Muscle layer of duodenum (tissue), 2 donors: Measurements from ENCODE around the gene ADARB1.

ENCODE experiments used
- H3K27ac ChIP-seq: one replicate; pipeline ENCODE4 v1.7.0; 2013; ENCODE audit warnings: mild to moderate bottlenecking, low read length
- H3K27me3 ChIP-seq: one replicate; pipeline ENCODE4 v1.7.0; 2013; ENCODE audit warnings: low read depth, mild to moderate bottlenecking, control low read depth, low read length
- H3K36me3 ChIP-seq, 2 donors: one replicate each; pipeline ENCODE4 v1.7.0; 2013; ENCODE audit warnings: low read length in 2 of 2, control low read depth in 1 of 2, mild to moderate bottlenecking in 1 of 2; ENCODE audit not compliant: insufficient read depth in 2 of 2, control insufficient read depth in 1 of 2
- H3K4me1 ChIP-seq, 2 donors: one replicate each; pipeline ENCODE4 v1.7.0; 2013; ENCODE audit warnings: low read length in 2 of 2, mild to moderate bottlenecking in 2 of 2, control low read depth in 1 of 2, moderate library complexity in 1 of 2; ENCODE audit not compliant: insufficient read depth in 2 of 2, control insufficient read depth in 1 of 2
- H3K4me3 ChIP-seq, 2 donors: one replicate each; pipeline ENCODE4 v1.7.0; 2013; ENCODE audit warnings: low read length in 2 of 2, low read depth in 1 of 2, mild to moderate bottlenecking in 1 of 2
- H3K9me3 ChIP-seq, 2 donors: one replicate each; pipeline ENCODE4 v1.7.0; 2013; ENCODE audit warnings: low read length in 2 of 2, control low read depth in 1 of 2, mild to moderate bottlenecking in 1 of 2; ENCODE audit not compliant: control insufficient read depth in 1 of 2
- donor health status: healthy.

ADARB1 gene

GRCh38 chr21:45170987-45171386, 96.6 kb downstream of the ADARB1 start:
- H3K9me3 ChIP-seq = no peaks in the 10 kb centered on the region
- peaks cover 5 to 20% of the 10 kb centered on the region in 2 donors for H3K36me3 ChIP-seq
- no peaks in the 10 kb centered on the region for H3K27me3 ChIP-seq
- H3K4me1 ChIP-seq = peaks cover 0 to 9% of the 10 kb centered on the region in 2 donors
- no peak overlapping the region for H3K4me3 ChIP-seq
- no peak overlapping the region for H3K27ac ChIP-seq

DNA sequence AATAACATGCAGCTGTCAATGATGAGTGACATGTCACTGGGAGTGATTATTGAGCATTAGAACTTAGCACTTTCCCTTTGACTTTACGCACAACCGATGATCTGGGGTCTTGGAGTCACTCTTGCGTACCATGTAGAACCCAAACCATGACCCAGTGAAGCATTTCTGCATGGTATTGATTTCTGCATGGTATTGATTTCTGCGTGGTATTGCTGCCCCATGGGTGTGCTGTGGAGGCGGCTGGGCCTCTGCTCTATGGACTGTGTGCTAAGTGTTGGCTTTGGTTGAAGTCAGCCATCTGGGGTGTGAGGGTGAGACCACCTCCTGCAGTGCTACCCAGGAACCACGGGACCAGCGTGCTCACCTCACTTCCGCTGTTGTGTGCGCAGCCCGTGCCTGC, 98.0 kb downstream of the ADARB1 start:
- Histone ChIP-seq H3K36me3 (peaks cover 5 to 34% of the 10 kb centered on the region in 2 donors), H3K27me3 (no peaks in the 10 kb centered on the region), H3K4me1 (peaks cover 0 to 6% of the 10 kb centered on the region in 2 donors), H3K9me3 (no peaks in the 10 kb centered on the region), H3K27ac (no peak overlapping the region), H3K4me3 (no peak overlapping the region)

DNA sequence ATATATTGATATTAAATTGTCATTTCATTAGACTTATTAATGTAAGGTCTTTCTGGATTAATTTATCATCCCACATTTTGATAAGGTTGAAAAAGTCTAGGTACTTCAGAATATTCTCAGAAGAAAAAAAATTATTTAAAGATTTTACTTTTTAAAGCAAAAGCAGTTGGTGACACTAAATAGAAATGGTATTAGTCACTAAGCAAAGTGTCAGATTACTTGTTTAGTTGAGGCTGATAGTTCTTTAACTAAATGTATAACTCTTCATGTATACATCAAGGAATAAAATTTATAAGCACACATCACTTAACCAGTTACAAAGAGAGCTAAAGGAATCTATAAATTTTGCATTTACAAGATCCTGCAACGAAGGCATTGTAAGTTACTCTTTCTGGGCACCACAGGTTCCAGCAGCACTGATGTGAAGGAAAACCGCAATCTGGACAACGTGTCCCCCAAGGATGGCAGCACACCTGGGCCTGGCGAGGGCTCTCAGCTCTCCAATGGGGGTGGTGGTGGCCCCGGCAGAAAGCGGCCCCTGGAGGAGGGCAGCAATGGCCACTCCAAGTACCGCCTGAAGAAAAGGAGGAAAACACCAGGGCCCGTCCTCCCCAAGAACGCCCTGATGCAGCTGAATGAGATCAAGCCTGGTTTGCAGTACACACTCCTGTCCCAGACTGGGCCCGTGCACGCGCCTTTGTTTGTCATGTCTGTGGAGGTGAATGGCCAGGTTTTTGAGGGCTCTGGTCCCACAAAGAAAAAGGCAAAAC, 101.1 kb downstream of the ADARB1 start:
- Histone ChIP-seq H3K36me3 (peaks cover 5 to 55% of the 10 kb centered on the region in 2 donors), H3K4me1 (no peaks in the 10 kb centered on the region), H3K27ac (no peak overlapping the region), H3K9me3 (no peaks in the 10 kb centered on the region), H3K4me3 (no peak overlapping the region), H3K27me3 (no peaks in the 10 kb centered on the region)

DNA sequence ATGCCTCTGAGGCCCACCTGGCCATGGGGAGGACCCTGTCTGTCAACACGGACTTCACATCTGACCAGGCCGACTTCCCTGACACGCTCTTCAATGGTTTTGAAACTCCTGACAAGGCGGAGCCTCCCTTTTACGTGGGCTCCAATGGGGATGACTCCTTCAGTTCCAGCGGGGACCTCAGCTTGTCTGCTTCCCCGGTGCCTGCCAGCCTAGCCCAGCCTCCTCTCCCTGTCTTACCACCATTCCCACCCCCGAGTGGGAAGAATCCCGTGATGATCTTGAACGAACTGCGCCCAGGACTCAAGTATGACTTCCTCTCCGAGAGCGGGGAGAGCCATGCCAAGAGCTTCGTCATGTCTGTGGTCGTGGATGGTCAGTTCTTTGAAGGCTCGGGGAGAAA, 101.8 kb downstream of the ADARB1 start:
- H3K36me3 ChIP-seq = peaks cover 5 to 60% of the 10 kb centered on the region in 2 donors
- no peaks in the 10 kb centered on the region for H3K9me3 ChIP-seq
- no peak overlapping the region for H3K27ac ChIP-seq
- H3K4me3 ChIP-seq = no peak overlapping the region
- H3K27me3 ChIP-seq = no peaks in the 10 kb centered on the region
- H3K4me1 ChIP-seq = no peaks in the 10 kb centered on the region

DNA sequence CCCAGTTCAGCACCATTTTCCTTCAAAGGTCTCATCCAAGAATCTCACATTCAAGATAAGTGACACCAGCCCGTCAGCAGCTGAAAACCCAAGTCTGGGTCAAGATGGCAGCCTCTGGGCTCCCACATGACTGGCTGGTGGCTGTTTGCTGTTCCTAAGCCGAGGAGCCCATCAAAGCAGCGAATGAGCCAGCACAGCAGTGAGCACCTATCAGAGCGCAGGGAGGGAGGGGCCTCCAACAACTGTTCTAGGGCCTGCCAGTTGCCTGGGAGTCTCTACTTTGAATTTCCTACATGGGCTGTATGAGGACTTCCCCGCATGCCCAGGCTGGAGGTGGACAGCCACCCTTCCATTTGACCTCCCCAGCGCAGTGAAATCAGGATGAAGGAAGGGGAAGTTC, 102.7 kb downstream of the ADARB1 start:
- Histone ChIP-seq H3K27me3 (no peaks in the 10 kb centered on the region), H3K4me1 (no peaks in the 10 kb centered on the region), H3K27ac (no peak overlapping the region), H3K36me3 (peaks cover 3 to 64% of the 10 kb centered on the region in 2 donors), H3K4me3 (no peak overlapping the region), H3K9me3 (no peaks in the 10 kb centered on the region)

- Histone ChIP-seq H3K27me3 (no peaks in the 10 kb centered on the region), H3K4me3 (no peak overlapping the region), H3K9me3 (no peaks in the 10 kb centered on the region), H3K4me1 (no peaks in the 10 kb centered on the region), H3K27ac (no peak overlapping the region), H3K36me3 (peaks cover 0 to 63% of the 10 kb centered on the region in 2 donors)
These were observed 103.8 kb downstream of the ADARB1 start for GRCh38 chr21:45178070-45178608.

- Histone ChIP-seq H3K4me3 (no peak overlapping the region), H3K36me3 (peaks cover 0 to 67% of the 10 kb centered on the region in 2 donors), H3K9me3 (no peaks in the 10 kb centered on the region), H3K4me1 (no peaks in the 10 kb centered on the region), H3K27ac (no peak overlapping the region), H3K27me3 (no peaks in the 10 kb centered on the region)
These were observed 104.6 kb downstream of the ADARB1 start for GRCh38 chr21:45178971-45179370.

DNA sequence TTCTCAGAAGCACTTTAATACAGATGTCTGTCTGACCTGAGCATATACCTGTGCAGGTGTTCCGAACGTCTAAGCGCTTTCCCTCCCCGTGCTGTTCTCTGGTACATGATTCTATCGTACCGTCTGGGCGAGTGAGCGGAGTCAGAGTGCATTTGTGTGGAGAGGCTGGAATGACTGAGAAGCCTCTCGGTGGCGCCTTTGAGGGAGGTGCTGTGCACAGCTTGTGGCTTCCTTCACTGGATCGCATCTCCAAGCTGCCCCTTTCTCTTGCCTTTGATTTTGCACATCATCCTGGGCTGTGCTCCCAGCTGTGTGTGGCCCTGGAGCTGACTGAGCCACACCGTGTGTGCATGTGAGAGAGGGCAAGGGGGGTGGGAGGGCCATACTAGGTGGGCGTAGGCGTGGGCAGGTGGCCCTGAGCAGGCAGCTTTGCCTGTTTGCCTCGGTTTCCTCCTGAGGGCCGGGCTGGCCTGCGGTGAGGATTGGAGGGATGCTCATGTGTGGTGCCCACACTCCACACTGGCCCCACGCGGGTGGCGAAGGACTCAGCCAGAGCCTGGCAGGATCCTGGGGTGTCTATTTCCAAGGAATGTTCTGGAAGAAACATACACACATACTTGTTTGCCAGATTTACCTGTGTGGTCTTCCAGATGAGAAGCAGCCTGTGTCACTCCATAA, 105.3 kb downstream of the ADARB1 start:
- no peaks in the 10 kb centered on the region for H3K4me1 ChIP-seq
- H3K36me3 ChIP-seq = peaks cover 0 to 70% of the 10 kb centered on the region in 2 donors
- H3K27me3 ChIP-seq = no peaks in the 10 kb centered on the region
- H3K9me3 ChIP-seq = no peaks in the 10 kb centered on the region
- H3K27ac ChIP-seq = no peak overlapping the region
- H3K4me3 ChIP-seq = no peak overlapping the region

- Histone ChIP-seq H3K27ac (no peak overlapping the region), H3K4me1 (no peaks in the 10 kb centered on the region), H3K27me3 (no peaks in the 10 kb centered on the region), H3K9me3 (no peaks in the 10 kb centered on the region), H3K4me3 (no peak overlapping the region), H3K36me3 (peaks cover 5 to 75% of the 10 kb centered on the region in 2 donors)
These were observed 105.8 kb downstream of the ADARB1 start for GRCh38 chr21:45180246-45180599.

- Histone ChIP-seq H3K27me3 (no peaks in the 10 kb centered on the region), H3K4me1 (no peaks in the 10 kb centered on the region), H3K4me3 (no peak overlapping the region), H3K9me3 (peaks cover 3 to 11% of the 10 kb centered on the region in 2 donors), H3K27ac (no peak overlapping the region), H3K36me3 (peaks cover 19 to 82% of the 10 kb centered on the region in 2 donors)
These were observed 108.6 kb downstream of the ADARB1 start for GRCh38 chr21:45182958-45183357.

DNA sequence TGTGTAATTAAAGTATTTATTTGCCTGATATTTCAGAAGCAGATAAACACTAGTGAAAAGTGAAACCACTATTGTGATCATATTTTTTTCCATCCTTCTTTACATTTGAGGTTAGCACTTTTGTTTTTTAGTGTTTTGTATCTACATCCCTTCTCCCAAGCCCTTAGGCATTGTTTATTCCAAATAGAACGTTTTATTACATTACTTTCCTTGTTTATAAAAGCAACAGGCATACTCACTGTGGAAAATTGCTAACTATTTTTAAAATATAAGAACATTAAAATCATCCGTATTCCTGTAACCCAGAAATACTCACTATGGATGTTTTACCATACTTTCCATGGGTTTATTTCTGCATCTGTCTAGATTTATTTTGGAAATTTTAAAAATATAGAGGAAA, 109.5 kb downstream of the ADARB1 start:
- H3K27ac ChIP-seq = no peak overlapping the region
- no peak overlapping the region for H3K4me3 ChIP-seq
- peaks cover 19 to 79% of the 10 kb centered on the region in 2 donors for H3K36me3 ChIP-seq
- H3K27me3 ChIP-seq = no peaks in the 10 kb centered on the region
- peaks cover 3 to 20% of the 10 kb centered on the region in 2 donors for H3K9me3 ChIP-seq
- no peaks in the 10 kb centered on the region for H3K4me1 ChIP-seq
